Caco-2 (cell line): ENCODE results near the gene PDE3B. TPM values are rescaled to one million over a fixed set of nuclear protein-coding genes. Genes with fewer than 3 reads are reported as not detected.

Experiments used
- BruUV-seq: library from RNA; stranded (reverse); fragments of 400-500 nt; replicated peaks from 2 replicates; lab custom pipeline; 2021; lab: Mats Ljungman, UMichigan
- CTCF ChIA-PET: fragments of 300-600 bp; sonication (Branson Sonifier 250); formaldehyde crosslinking; loops from one replicate; lab custom pipeline; 2022; ENCODE audit warnings: antibody characterized with exemption; lab: Charles Lee
- POLR2A ChIA-PET: fragments of 300-600 bp; sonication (Branson Sonifier 250); formaldehyde crosslinking; loops from one replicate; lab custom pipeline; 2022; ENCODE audit warnings: antibody characterized with exemption; lab: Charles Lee
- DNase-seq, 2 experiments: peaks; one replicate each; pipeline versions ENCODE4 v3.0.0 to v3.0.0-alpha.2; 2020 to 2022
- H3K27me3 ChIP-seq: replicated peaks from 2 replicates; pipeline ENCODE4 v1.6.0; 2011; ENCODE audit warnings: low read length; ENCODE audit not compliant: control insufficient read depth, insufficient read depth
- H3K36me3 ChIP-seq: 2 replicates; pipeline ENCODE4 v1.5.1; 2011; ENCODE audit warnings: low read length; ENCODE audit not compliant: control insufficient read depth, insufficient read depth
- H3K4me1 ChIP-seq: fragments of 250-450 bp; sonication (Bioruptor Pico); 2 replicates; pipeline ENCODE4 v1.5.1; 2020; ENCODE audit warnings: mild to moderate bottlenecking
- H3K4me3 ChIP-seq: 2 replicates; pipeline ENCODE4 v1.5.1; 2011; ENCODE audit warnings: low read depth, mild to moderate bottlenecking, control low read depth, low read length
- H3K9me3 ChIP-seq: fragments of 250-450 bp; sonication (Bioruptor Pico); 2 replicates; pipeline ENCODE4 v1.5.1; 2020; ENCODE audit warnings: mild to moderate bottlenecking, moderate library complexity
- H3K27ac Mint-ChIP-seq: one replicate; pipeline ENCODE4 v1.8.0; 2022; ENCODE audit warnings: mixed read lengths; ENCODE audit not compliant: unreplicated experiment
- H3K27me3 Mint-ChIP-seq: one replicate; pipeline ENCODE4 v1.8.0; 2022; ENCODE audit warnings: mixed read lengths; ENCODE audit not compliant: insufficient read depth, unreplicated experiment
- H3K36me3 Mint-ChIP-seq: one replicate; pipeline ENCODE4 v1.8.0; 2022; ENCODE audit warnings: mild to moderate bottlenecking, mixed read lengths; ENCODE audit not compliant: insufficient read depth, unreplicated experiment
- H3K4me1 Mint-ChIP-seq: one replicate; pipeline ENCODE4 v1.8.0; 2022; ENCODE audit warnings: low read depth, mixed read lengths; ENCODE audit not compliant: unreplicated experiment
- H3K4me3 Mint-ChIP-seq: one replicate; pipeline ENCODE4 v1.8.0; 2022; ENCODE audit warnings: mild to moderate bottlenecking, moderate library complexity, mixed read lengths; ENCODE audit not compliant: unreplicated experiment
- H3K9me3 Mint-ChIP-seq: one replicate; pipeline ENCODE4 v1.8.0; 2022; ENCODE audit warnings: mixed read lengths; ENCODE audit not compliant: unreplicated experiment
- CTCF ChIP-seq, 2 experiments: fragments of 200-600 bp in 1 of 2; IDR thresholded peaks; 1 replicate in 1 of 2; 2 replicates in 1 of 2; pipeline versions ENCODE4 v1.5.1 to v1.8.0; 2011 to 2022; ENCODE audit warnings: antibody characterized with exemption in 1 of 2, control low read depth in 1 of 2, inconsistent platforms in 1 of 2, low read depth in 1 of 2, low read length in 1 of 2, mild to moderate bottlenecking in 1 of 2, moderate library complexity in 1 of 2; ENCODE audit not compliant: insufficient read depth in 1 of 2, severe bottlenecking in 1 of 2, unreplicated experiment in 1 of 2
- intact Hi-C: fragments of 100-400 bp; cut with micrococcal nuclease; formaldehyde crosslinking; loops from one replicate; pipeline ENCODE4 v1.10.0; 2022; ENCODE audit not compliant: unreplicated experiment
- total RNA-seq: library from RNA; stranded (reverse); gene quantifications from 2 replicates; pipeline ENCODE4 v1.2.3, GENCODE V29; 2022

Gene PDE3B
- total RNA-seq, 1 experiment from 2014 or later: 21.8 TPM

DNA sequence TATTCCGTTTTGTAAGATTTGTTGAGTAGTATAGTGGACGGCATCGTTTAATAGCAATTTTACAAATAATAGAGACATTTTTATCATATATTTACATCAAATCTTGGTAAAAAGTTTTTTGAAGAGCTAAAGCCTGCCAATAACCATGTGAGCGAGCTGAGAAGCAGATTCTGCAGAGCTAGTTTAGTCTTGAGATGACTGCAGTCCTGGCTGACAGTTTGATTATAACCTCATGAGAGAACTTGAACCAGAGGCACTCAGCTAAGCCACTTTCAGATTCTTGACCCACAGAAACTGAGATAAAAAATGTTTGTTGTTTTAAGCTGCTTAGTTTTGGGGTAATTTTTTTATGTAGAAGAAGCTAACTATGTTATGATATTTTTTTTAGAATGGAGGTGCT, 78.9 kb downstream of the PDE3B start:
- CTCF ChIA-PET: interaction anchor here (0.6 kb wide), 1 partner anchor 52 kb away, joined by 3 read pairs; no protein-coding TSS in a partner anchor
- intact Hi-C loops: no loop called here
- no peak overlapping the region for H3K27ac Mint-ChIP-seq

DNA sequence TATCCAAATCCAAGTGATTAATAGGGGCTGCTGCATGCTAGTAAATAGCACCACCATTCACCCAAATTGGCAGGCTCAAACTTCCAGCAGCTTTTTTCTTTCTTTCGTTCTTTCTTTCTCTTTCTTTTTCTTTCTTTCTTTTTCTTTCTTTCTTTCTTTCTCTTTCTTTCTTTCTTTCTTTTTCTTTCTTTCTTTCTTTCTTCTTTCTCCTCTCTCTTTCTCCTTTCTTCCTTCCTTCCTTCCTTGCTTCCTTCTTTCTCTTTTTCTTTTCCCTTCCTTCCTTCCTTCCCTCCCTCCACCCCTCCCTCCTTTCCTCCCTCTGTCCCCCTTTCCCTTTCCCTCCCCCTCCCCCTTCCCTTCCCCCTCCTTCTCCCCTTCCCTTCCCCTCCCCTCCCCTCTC, 81.5 kb downstream of the PDE3B start:
- DNase-seq: no peak
- no peaks in the 10 kb centered on the region for H3K9me3 ChIP-seq
- no TSS peak for BruUV-seq
- TF ChIP-seq CTCF (IDR thresholded peaks at IDR 0.05; ENCODE audit: insufficient read depth in 1 of 2, low read depth in 1 of 2, low read length in 1 of 2, severe bottlenecking in 1 of 2, unreplicated experiment in 1 of 2): no peak
- Mint-ChIP-seq H3K27me3 (no peaks in the 10 kb centered on the region), H3K36me3 (no peaks in the 10 kb centered on the region), H3K4me3 (no peak overlapping the region), H3K27ac (no peak overlapping the region), H3K4me1 (no peaks in the 10 kb centered on the region), H3K9me3 (no peaks in the 10 kb centered on the region)
- ChIA-PET CTCF (no interaction called here), POLR2A (no interaction called here)
- no peak overlapping the region for H3K4me3 ChIP-seq
- no peaks in the 10 kb centered on the region for H3K4me1 ChIP-seq
- no peaks in the 10 kb centered on the region for H3K36me3 ChIP-seq
- no peaks in the 10 kb centered on the region for H3K27me3 ChIP-seq
- intact Hi-C loops: no loop called here

More for the DNA sequence above, 78.9 kb downstream of the PDE3B start:
- TF ChIP-seq CTCF (IDR thresholded peaks at IDR 0.05; ENCODE audit: insufficient read depth in 1 of 2, low read depth in 1 of 2, low read length in 1 of 2, severe bottlenecking in 1 of 2, unreplicated experiment in 1 of 2): no peak
- H3K36me3 Mint-ChIP-seq: no peaks in the 10 kb centered on the region
- no TSS peak for BruUV-seq
- no peaks in the 10 kb centered on the region for H3K27me3 Mint-ChIP-seq
- Histone ChIP-seq H3K27me3 (no peaks in the 10 kb centered on the region), H3K4me1 (no peaks in the 10 kb centered on the region), H3K4me3 (no peak overlapping the region), H3K9me3 (no peaks in the 10 kb centered on the region), H3K36me3 (no peaks in the 10 kb centered on the region)
- no peaks in the 10 kb centered on the region for H3K9me3 Mint-ChIP-seq
- POLR2A ChIA-PET: interaction anchor here (0.5 kb wide), 1 partner anchor 224 kb away, joined by 3 read pairs; no protein-coding TSS in a partner anchor
- no peak overlapping the region for H3K4me3 Mint-ChIP-seq
- no peak for DNase-seq
- H3K4me1 Mint-ChIP-seq: no peaks in the 10 kb centered on the region

- Histone ChIP-seq H3K9me3 (no peaks in the 10 kb centered on the region), H3K27me3 (no peaks in the 10 kb centered on the region), H3K36me3 (no peaks in the 10 kb centered on the region), H3K4me1 (no peaks in the 10 kb centered on the region), H3K4me3 (no peak overlapping the region)
- ChIA-PET POLR2A (no interaction called here), CTCF (no interaction called here)
- intact Hi-C loops: no loop called here
- Mint-ChIP-seq H3K27me3 (no peaks in the 10 kb centered on the region), H3K36me3 (no peaks in the 10 kb centered on the region), H3K27ac (no peak overlapping the region), H3K4me1 (no peaks in the 10 kb centered on the region), H3K4me3 (no peak overlapping the region), H3K9me3 (no peaks in the 10 kb centered on the region)
- DNase-seq: no peak
- BruUV-seq: no TSS peak
- TF ChIP-seq CTCF (IDR thresholded peaks at IDR 0.05; ENCODE audit: insufficient read depth in 1 of 2, low read depth in 1 of 2, low read length in 1 of 2, severe bottlenecking in 1 of 2, unreplicated experiment in 1 of 2): no peak
These were observed 83.6 kb downstream of the PDE3B start for GRCh38 chr11:14727215-14727614.
